Mesothelial cell of epicardium (in vitro differentiated cells): ENCODE measurements around the gene SYTL3. TPM values are rescaled to one million over a fixed set of nuclear protein-coding genes. Genes with fewer than 3 reads are reported as not detected.
"Not testable (repeated sequence)": the region's sequence is repeated elsewhere in the genome, so short reads cannot be mapped to it uniquely, and the experiment has no call there.

Experiments
- DNase-seq, 2 experiments: peaks; one replicate each; pipeline ENCODE4 v3.0.0; 2021; ENCODE audit warnings: low spot score in 2 of 2; ENCODE audit not compliant: unreplicated experiment in 2 of 2
- H3K27ac Mint-ChIP-seq: 2 replicates; pipeline ENCODE4 v1.8.0; 2021; ENCODE audit warnings: mixed read lengths
- H3K27me3 Mint-ChIP-seq: 2 replicates; pipeline ENCODE4 v1.8.0; 2021; ENCODE audit warnings: low read depth, mixed read lengths
- H3K36me3 Mint-ChIP-seq: 2 replicates; pipeline ENCODE4 v1.8.0; 2021; ENCODE audit warnings: mixed read lengths
- H3K4me1 Mint-ChIP-seq: 2 replicates; pipeline ENCODE4 v1.8.0; 2021; ENCODE audit warnings: mixed read lengths
- H3K4me3 Mint-ChIP-seq: 2 replicates; pipeline ENCODE4 v1.8.0; 2021; ENCODE audit warnings: mild to moderate bottlenecking, moderate library complexity, mixed read lengths
- H3K9me3 Mint-ChIP-seq: 2 replicates; pipeline ENCODE4 v1.8.0; 2021; ENCODE audit warnings: mixed read lengths
- total RNA-seq: library from RNA; stranded (reverse); gene quantifications from 3 replicates; pipeline ENCODE4 v1.2.1, GENCODE V29; 2021
- TF ChIP-seq, protein P1 (sequence below): fragments of 200-600 bp; sonication (generic); IDR thresholded peaks from one replicate; pipeline ENCODE4 v1.5.0; 2021; ENCODE audit warnings: antibody characterized with exemption; ENCODE audit not compliant: unreplicated experiment

The SYTL3 gene
- total RNA-seq, 1 donor from 2014 or later, result 6.1 TPM

DNA sequence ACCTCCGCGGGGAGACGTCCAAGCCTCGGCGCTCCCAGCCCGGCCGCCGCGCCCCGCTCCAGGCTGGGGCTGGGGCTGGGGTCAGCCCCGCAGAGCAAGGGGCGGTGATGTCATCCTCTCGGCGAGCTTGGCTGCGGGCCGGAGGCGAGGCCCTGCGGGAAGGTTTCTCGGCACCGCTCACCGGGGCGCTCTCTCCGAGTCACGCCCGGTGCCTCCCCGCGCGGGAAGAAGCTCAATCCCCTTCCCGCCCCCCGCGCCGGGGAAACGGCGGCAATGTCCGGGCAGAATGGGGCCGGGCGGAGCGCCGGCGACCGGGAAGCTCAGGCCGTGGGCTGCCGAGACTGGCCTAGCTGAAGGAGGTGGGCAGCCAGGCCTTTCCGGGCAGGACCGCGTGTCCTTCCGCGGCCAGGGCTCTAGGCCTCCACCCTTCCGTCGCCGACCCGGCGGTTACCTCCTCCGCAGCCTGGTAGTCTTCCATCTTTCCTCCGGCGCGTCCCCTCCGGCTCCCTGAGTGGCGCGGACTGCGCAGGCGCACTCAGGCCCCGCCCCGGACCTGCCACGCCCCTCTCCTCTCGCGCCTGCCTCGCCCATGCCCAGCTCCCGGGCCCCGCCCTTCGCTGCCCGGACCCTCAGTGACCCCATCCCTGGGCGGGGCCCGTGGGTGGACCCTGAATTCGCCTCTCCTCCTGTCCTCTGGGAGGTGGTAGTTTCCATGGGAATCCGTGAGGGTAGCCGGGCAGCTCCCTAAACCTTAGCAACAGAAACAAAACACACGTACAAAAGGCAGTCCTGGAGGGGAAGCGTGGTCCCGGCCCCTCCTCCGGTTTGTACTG is 5.4 kb upstream of the SYTL3 start, which contains the start of gene DYNLT1:
DYNLT1 (minus strand) TSS at position 513 of the 833 bp plus-strand sequence; CDS start at position 478, 35 bp downstream.
- H3K36me3 Mint-ChIP-seq, result peaks cover 13% of the 10 kb centered on the region
- H3K4me3 Mint-ChIP-seq, result peak within 1 kb of the TSS; percentile 98
- H3K9me3 Mint-ChIP-seq, result no peaks in the 10 kb centered on the region
- H3K27me3 Mint-ChIP-seq, result no peaks in the 10 kb centered on the region
- peak; percentile 84 to 97 for DNase-seq
- H3K4me1 Mint-ChIP-seq, result peaks cover 68% of the 10 kb centered on the region
- TF ChIP-seq, protein P1, sequence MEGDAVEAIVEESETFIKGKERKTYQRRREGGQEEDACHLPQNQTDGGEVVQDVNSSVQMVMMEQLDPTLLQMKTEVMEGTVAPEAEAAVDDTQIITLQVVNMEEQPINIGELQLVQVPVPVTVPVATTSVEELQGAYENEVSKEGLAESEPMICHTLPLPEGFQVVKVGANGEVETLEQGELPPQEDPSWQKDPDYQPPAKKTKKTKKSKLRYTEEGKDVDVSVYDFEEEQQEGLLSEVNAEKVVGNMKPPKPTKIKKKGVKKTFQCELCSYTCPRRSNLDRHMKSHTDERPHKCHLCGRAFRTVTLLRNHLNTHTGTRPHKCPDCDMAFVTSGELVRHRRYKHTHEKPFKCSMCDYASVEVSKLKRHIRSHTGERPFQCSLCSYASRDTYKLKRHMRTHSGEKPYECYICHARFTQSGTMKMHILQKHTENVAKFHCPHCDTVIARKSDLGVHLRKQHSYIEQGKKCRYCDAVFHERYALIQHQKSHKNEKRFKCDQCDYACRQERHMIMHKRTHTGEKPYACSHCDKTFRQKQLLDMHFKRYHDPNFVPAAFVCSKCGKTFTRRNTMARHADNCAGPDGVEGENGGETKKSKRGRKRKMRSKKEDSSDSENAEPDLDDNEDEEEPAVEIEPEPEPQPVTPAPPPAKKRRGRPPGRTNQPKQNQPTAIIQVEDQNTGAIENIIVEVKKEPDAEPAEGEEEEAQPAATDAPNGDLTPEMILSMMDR, result no peak
- H3K27ac Mint-ChIP-seq, result peak within 1 kb of the TSS; percentile 99

DNA sequence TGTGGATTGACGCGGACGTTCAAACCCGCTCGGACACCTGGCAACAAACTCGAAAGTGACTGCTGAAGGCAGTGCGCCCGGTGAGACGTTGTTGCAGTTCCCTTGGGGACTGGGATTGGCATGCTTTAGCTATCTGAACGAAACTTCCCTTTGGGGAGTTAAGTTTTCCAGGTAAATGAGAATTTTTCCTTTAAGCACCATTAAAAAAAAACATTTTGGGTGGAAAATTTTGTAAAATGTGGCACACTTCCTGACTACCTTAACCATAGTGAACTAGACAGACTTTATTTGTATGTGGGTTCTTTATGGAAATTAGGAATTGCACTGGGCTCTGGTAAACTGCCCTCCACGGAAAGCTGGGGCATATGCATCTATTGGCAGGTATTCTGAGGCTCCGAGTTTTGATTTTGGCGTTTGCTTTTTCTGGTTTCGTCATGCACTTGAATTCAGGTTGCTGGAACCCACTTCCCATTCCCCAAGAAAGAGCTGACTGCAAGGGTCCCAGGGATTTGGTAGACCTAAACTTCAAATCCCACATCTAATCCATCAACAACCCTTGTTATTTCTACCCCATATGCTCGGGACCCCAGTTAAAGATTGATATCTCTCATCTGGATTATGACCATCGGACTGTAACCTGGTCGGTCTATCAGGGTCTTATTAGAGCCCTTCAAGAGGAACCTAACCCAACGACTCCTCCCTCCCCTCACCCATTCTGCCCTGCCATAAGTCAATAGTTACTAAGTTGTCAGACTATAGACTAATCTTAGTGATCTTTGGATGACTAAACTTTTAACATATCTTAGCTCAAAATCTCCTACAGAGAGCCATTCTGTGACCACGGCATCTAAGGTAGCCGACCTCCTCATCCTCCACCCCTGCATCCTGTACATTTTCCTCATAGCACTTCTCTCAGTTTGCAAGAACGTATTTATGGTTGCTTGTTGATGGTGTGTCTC is 4.5 kb upstream of the SYTL3 start:
- Mint-ChIP-seq H3K36me3 (peaks cover 8% of the 10 kb centered on the region), H3K4me1 (peaks cover 67% of the 10 kb centered on the region)

DNA sequence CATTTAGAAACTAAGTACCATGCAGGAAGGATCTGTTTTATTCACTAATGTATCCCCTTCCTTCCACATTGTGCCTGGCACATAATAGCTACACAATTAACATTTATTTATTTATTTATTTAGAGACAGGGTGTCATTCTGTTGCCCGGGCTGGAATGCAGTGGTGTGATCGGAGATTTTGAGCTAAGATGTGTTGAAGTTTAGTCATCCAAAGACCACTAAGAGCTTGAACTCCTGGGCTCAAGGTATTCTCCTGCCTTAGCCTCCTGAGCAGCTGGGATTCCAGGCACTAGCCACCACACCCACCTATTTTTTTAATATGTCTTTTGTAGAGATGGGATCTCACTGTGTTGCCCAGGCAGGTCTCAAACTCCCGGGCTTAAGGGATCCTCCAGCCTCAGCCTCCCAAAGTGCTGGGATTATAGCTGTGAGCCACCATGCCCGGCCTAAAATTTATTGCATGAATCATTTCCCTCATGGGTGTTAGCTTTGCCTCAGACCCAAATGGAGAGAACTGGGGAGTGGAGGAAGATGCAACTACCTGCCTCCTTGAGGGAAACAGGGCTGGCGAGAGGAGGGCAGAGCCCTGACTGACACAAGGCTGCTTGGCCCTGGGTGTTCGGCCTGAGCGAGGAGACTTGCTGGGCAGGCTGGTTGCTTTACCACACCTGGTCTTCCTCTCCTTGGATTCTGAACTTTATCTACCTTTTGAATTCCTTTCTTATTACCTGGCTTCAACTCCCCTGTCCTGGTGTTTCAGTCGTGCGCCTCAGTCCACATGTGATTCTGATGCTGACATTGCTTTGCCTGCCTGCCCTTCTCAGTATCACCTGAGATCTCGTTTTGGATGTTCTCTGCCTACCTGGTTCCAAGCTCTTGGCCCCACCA is 3.6 kb upstream of the SYTL3 start:
- peak overlapping the region; percentile 97 for H3K27ac Mint-ChIP-seq
- peaks cover 4% of the 10 kb centered on the region for H3K36me3 Mint-ChIP-seq
- peaks cover 58% of the 10 kb centered on the region for H3K4me1 Mint-ChIP-seq
- H3K4me3 Mint-ChIP-seq, result peak overlapping the region; percentile 82
- DNase-seq, result no peak
- TF ChIP-seq, protein P1, result no peak
- H3K9me3 Mint-ChIP-seq, result no peaks in the 10 kb centered on the region
- H3K27me3 Mint-ChIP-seq, result no peaks in the 10 kb centered on the region

More for the DNA sequence above, 4.5 kb upstream of the SYTL3 start:
- DNase-seq, result no peak
- Mint-ChIP-seq H3K9me3 (no peaks in the 10 kb centered on the region), H3K4me3 (peak overlapping the region; percentile 82), H3K27me3 (no peaks in the 10 kb centered on the region), H3K27ac (peak overlapping the region; percentile 97)
- TF ChIP-seq, protein P1, result no peak

DNA sequence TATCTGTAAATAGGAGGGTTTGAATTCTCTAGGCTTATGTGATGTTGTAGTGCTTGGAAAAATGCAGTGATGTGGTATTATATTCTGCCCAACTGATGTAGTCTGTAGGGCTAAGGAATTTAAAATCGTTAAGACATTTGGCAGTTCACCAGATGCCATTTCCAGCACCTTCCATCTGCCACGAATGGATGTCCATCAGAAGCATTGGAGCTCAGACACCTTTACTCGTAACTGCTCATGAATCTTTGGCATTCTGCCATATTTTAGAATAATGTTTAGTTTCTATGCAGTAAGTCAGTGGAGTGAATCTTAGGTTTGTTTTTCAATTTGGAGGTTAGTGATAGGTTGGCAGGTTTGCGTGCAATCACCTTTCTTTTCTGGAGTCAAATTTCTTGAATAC is 2.4 kb upstream of the SYTL3 start:
- Mint-ChIP-seq H3K9me3 (no peaks in the 10 kb centered on the region), H3K36me3 (no peaks in the 10 kb centered on the region), H3K27ac (peak overlapping the region; percentile 48), H3K27me3 (no peaks in the 10 kb centered on the region), H3K4me3 (no peak overlapping the region), H3K4me1 (peaks cover 49% of the 10 kb centered on the region)
- DNase-seq, result no peak
- TF ChIP-seq, protein P1, result no peak

DNA sequence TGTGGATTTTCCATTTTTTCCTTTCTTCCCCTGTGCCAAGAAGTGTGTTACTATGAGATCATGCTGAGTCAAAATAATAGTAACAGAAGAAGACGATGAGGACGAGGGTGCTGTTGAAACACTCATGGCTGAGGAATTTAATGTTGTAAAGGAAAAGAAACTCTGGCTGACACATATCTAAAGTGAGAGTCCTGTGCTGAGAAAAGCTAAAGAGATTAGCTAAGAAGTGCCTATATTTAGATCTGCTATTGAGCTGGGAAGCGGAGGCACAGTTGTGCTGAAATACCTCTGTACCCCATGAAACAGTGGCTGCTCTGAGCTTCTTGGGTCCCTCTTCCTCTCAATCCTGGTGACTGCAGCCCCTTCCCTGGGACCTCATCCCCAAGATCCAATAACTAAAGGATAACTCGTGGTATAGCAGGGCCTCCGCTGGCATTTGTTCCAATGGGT is 1.1 kb upstream of the SYTL3 start:
- TF ChIP-seq, protein P1, result no peak
- no peak overlapping the region for H3K4me3 Mint-ChIP-seq
- H3K36me3 Mint-ChIP-seq, result no peaks in the 10 kb centered on the region
- H3K4me1 Mint-ChIP-seq, result peaks cover 42% of the 10 kb centered on the region
- H3K9me3 Mint-ChIP-seq, result no peaks in the 10 kb centered on the region
- DNase-seq, result no peak
- no peak overlapping the region for H3K27ac Mint-ChIP-seq
- no peaks in the 10 kb centered on the region for H3K27me3 Mint-ChIP-seq

DNA sequence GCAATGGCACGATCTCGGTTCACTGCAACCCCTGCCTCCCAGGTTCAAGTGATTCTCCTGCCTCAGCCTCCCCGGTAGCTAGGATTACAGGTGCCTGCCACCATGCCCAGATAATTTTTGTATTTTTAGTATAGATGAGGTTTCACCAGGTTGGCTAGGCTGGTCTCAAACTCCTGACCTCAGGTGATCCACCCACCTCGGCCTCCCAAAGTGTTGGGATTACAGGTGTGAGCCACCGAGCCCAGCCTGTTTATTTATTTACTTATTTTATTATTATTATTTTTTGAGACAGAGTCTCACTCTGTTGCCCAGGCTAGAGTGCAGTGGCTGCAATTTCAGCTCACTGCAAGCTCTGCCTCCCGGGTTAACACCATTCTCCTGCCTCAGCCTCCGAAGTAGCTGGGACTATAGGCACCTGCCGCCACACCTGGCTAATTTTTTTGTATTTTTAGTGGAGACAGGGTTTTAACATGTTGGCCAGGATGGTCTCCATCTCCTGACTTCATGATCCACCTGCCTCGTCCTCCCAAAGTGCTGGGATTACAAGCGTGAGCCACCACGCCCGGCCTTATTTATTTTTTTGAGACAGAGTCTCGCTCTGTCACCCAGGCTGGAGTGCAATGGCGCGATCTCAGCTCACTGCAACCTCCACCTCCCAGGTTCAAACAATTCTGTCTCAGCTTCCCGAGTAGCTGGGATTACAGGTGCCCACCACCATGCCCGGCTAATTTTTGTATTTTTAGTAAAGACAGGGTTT is 2.3 kb downstream of the SYTL3 start:
- not testable (repeated sequence) for H3K27ac Mint-ChIP-seq, H3K36me3 Mint-ChIP-seq, DNase-seq, H3K27me3 Mint-ChIP-seq, H3K9me3 Mint-ChIP-seq, H3K4me3 Mint-ChIP-seq
- H3K4me1 Mint-ChIP-seq, result peaks cover 45% of the 10 kb centered on the region
